NCI-H1092 (cell line): ENCODE measurements around the gene NKTR.

Source experiments
- DNase-seq: peaks from one replicate; lab custom pipeline; 2025; lab: John Stamatoyannopoulos, UW

The NKTR gene

GRCh38 chr3:42682301-42683070, 82.0 kb downstream of the NKTR start:
- no peak for DNase-seq

GRCh38 chr3:42683875-42684598, 83.6 kb downstream of the NKTR start:
- no peak for DNase-seq

- DNase-seq: no peak
Observed at GRCh38 chr3:42684632-42685362, 84.3 kb downstream of the NKTR start.

- no peak for DNase-seq
Observed at GRCh38 chr3:42685363-42685881, 84.9 kb downstream of the NKTR start, which contains the start of gene KLHL40. TSS of gene KLHL40 (plus strand) at chr3:42685537. CDS start at chr3:42685619, 82 bp downstream.

- DNase-seq: no peak
Observed at GRCh38 chr3:42685891-42686820, 85.7 kb downstream of the NKTR start.

GRCh38 chr3:42686832-42687650, 86.6 kb downstream of the NKTR start:
- DNase-seq: no peak

GRCh38 chr3:42688016-42688415, 87.5 kb downstream of the NKTR start:
- DNase-seq: no peak

GRCh38 chr3:42688487-42689420, 88.3 kb downstream of the NKTR start:
- DNase-seq: no peak

- DNase-seq: no peak
Observed at GRCh38 chr3:42689421-42690014, 89.0 kb downstream of the NKTR start.

- no peak for DNase-seq
Observed at GRCh38 chr3:42690191-42690590, 89.7 kb downstream of the NKTR start.

GRCh38 chr3:42690766-42691680, 90.5 kb downstream of the NKTR start:
- no peak for DNase-seq

- no peak for DNase-seq
Observed at GRCh38 chr3:42691816-42692666, 91.6 kb downstream of the NKTR start.

GRCh38 chr3:42692667-42693529, 92.4 kb downstream of the NKTR start:
- DNase-seq: no peak

- DNase-seq: no peak
Observed at GRCh38 chr3:42693530-42693930, 93.0 kb downstream of the NKTR start.

GRCh38 chr3:42694366-42694765, 93.9 kb downstream of the NKTR start:
- no peak for DNase-seq
